Measurements from ENCODE around the gene CSRNP3. TPM values are rescaled to one million over a fixed set of nuclear protein-coding genes. Genes with fewer than 3 reads are reported as not detected.

CSRNP3 gene
- total RNA-seq, 4 donors from 2014 or later = 1.3 to 5.5 (median 2.6) TPM

GRCh38 chr2:165500001-165500400, 30.5 kb downstream of the CSRNP3 start:
- DNase-seq (ENCODE audit: low spot score in 2 of 2) = no peak
- H3K9me3 ChIP-seq = no peaks in the 10 kb centered on the region
- TF ChIP-seq CTCF (IDR thresholded peaks at IDR 0.05) = no peak
- TF ChIP-seq EP300 (IDR thresholded peaks at IDR 0.05) = no peak
- no peak for TF ChIP-seq POLR2A (IDR thresholded peaks at IDR 0.05)
- WGBS, 2 donors = 95 to 99% methylated on average over 2 of the region's 2 CpGs
- H3K27ac ChIP-seq = no peak overlapping the region
- H3K4me1 ChIP-seq = no peaks in the 10 kb centered on the region
- H3K4me3 ChIP-seq = no peak overlapping the region
- H3K27me3 ChIP-seq = no peaks in the 10 kb centered on the region
- H3K36me3 ChIP-seq = no peaks in the 10 kb centered on the region

DNA sequence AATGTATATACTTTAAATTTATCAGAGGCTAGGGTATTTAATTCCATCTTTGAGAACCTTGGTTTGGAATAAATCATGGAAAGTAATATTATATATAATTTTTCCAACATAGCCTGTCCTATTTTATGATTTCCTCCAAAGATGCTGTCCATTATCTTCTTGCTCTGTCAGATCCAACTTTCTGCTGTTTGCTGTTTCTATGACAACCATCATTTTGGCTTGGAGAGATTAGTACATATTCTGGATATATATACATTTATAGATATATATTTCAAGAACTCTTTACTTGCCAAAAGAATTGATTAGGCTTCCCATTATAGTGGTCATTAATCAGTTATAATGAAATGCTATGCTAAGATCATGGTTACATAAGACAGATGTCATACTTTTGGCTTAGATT, 31.3 kb downstream of the CSRNP3 start:
- TF ChIP-seq CTCF (IDR thresholded peaks at IDR 0.05) (no peak), POLR2A (IDR thresholded peaks at IDR 0.05) (no peak), EP300 (IDR thresholded peaks at IDR 0.05) (no peak)
- no peak for DNase-seq (ENCODE audit: low spot score in 2 of 2)

DNA sequence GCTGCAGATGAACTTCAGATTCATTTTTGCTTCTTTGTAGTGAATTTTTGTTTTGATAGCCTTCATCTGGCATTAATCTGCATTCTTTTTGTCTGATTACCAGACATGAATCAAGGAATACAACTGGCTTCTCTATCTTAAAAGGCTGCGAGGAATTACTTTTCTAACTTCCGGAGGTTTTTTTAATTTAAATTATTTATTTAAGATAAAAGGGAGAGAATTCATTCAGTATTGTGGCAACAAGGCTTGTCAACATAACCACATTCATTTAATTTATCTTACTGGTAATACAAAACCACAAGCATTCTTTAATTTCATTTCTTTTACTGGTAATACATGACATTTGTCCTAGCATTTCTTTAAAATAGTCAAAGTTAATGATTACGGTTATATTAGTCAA, 36.0 kb downstream of the CSRNP3 start:
- no peak for DNase-seq (ENCODE audit: low spot score in 2 of 2)
- 35 to 60% methylated on average over 3 of the region's 3 CpGs for WGBS, 2 donors
- TF ChIP-seq CTCF (IDR thresholded peaks at IDR 0.05) (no peak), POLR2A (IDR thresholded peaks at IDR 0.05) (no peak), EP300 (IDR thresholded peaks at IDR 0.05) (no peak)

More for the DNA sequence above, 31.3 kb downstream of the CSRNP3 start:
- Histone ChIP-seq H3K4me1 (no peaks in the 10 kb centered on the region), H3K4me3 (no peak overlapping the region), H3K9me3 (no peaks in the 10 kb centered on the region), H3K27ac (no peak overlapping the region), H3K27me3 (no peaks in the 10 kb centered on the region), H3K36me3 (no peaks in the 10 kb centered on the region)

GRCh38 chr2:165508927-165509326, 39.4 kb downstream of the CSRNP3 start:
- H3K4me1 ChIP-seq = no peaks in the 10 kb centered on the region
- TF ChIP-seq POLR2A (IDR thresholded peaks at IDR 0.05) = no peak
- no peak for TF ChIP-seq CTCF (IDR thresholded peaks at IDR 0.05)
- no peak for TF ChIP-seq EP300 (IDR thresholded peaks at IDR 0.05)
- DNase-seq (ENCODE audit: low spot score in 2 of 2) = no peak
- H3K4me3 ChIP-seq = no peak overlapping the region
- H3K27ac ChIP-seq = no peak overlapping the region
- no peaks in the 10 kb centered on the region for H3K9me3 ChIP-seq
- H3K36me3 ChIP-seq = no peaks in the 10 kb centered on the region
- H3K27me3 ChIP-seq = no peaks in the 10 kb centered on the region

More for the DNA sequence above, 36.0 kb downstream of the CSRNP3 start:
- Histone ChIP-seq H3K4me1 (no peaks in the 10 kb centered on the region), H3K27ac (no peak overlapping the region), H3K4me3 (no peak overlapping the region), H3K27me3 (no peaks in the 10 kb centered on the region), H3K9me3 (no peaks in the 10 kb centered on the region), H3K36me3 (no peaks in the 10 kb centered on the region)

GRCh38 chr2:165513479-165513878, 44.0 kb downstream of the CSRNP3 start:
- H3K27me3 ChIP-seq = no peaks in the 10 kb centered on the region
- no peak overlapping the region for H3K27ac ChIP-seq
- H3K36me3 ChIP-seq = no peaks in the 10 kb centered on the region
- TF ChIP-seq POLR2A (IDR thresholded peaks at IDR 0.05) (no peak), CTCF (IDR thresholded peaks at IDR 0.05) (no peak), EP300 (IDR thresholded peaks at IDR 0.05) (no peak)
- H3K4me1 ChIP-seq = no peaks in the 10 kb centered on the region
- 64 to 73% methylated on average over 1 of the region's 1 CpG for WGBS, 2 donors
- no peak overlapping the region for H3K4me3 ChIP-seq
- H3K9me3 ChIP-seq = no peaks in the 10 kb centered on the region
- DNase-seq (ENCODE audit: low spot score in 2 of 2) = no peak

Data from tibial nerve (tissue), 4 donors.